GM12892 (cell line): ENCODE results near the gene CSTF3.
A peak's percentile ranks its signal among the peaks of the same experiment; 100 is the strongest.

ENCODE experiments used
- POLR2A ChIP-seq: IDR thresholded peaks from 2 replicates; pipeline ENCODE4 v1.6.1; 2011; ENCODE audit warnings: low read depth, low read length, control low read depth
- POLR2AphosphoS5 ChIP-seq: IDR thresholded peaks from 2 replicates; pipeline ENCODE4 v1.6.1; 2011; ENCODE audit warnings: low read depth, low read length, control low read depth
- TAF1 ChIP-seq: IDR thresholded peaks from 2 replicates; pipeline ENCODE4 v1.6.1; 2011; ENCODE audit warnings: low read depth, mild to moderate bottlenecking, control low read depth, low read length, borderline replicate concordance

DNA sequence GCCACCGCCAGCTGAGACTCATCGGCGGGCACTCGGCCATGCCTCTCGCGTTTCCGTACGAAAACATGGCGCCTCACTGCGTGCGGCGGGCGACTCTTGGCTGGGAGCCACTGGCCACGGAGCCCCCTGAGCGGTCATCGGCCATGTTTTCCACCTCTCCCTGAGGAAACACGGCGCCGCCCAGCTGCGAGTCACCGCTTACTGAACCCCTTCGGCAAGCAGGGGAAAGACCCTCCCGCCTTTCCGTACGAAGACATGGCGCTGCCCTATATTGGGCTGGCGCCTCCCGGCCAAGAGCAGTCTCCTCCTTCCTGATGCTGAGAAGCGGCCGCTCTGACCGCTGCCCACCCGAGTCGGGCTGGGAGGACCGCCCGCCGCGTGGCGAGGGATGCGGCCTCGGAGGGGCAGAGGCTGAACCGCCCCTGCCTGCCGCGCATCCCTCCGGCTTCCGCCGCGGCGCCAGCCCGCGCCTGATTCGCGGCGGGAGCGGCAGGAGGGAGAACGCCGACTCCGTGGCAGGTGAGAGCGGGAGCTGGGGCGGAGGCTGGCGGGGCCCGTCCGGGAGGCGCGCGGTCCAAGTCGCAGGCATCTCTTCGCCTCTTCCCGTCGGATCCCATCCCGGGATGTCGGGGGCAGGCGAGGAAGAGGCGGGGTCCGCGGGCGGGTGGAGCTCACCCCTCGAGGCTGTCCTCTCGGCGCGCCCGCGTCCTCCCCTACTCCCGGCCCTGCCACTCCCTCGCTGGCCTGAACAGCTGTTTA, 121.8 kb downstream of the CSTF3 start, which contains the start of gene TCP11L1:
- no peak for TF ChIP-seq POLR2AphosphoS5
- 0 out of 2 replicates have a peak, but pooled peaks have one; percentile 26 for TF ChIP-seq TAF1
- TF ChIP-seq POLR2A, result peak; percentile 59; the same call in 1 of the 2 replicates
